Fibroblast of lung (primary cell): ENCODE data around the gene FCHSD1.

Source experiments
- CTCF ChIP-seq, 2 donors: IDR thresholded peaks in 1 of 2; conservative IDR thresholded peaks in 1 of 2; 1 replicate in 1 of 2; 2 replicates in 1 of 2; pipeline ENCODE4 v1.5.1; 2011 to 2012; ENCODE audit warnings: low read length in 2 of 2, control low read depth in 1 of 2, inconsistent platforms in 1 of 2, low read depth in 1 of 2, mild to moderate bottlenecking in 1 of 2
- EZH2 ChIP-seq: IDR thresholded peaks from 2 replicates; pipeline ENCODE4 v1.5.1; 2012; ENCODE audit warnings: low read length, control low read depth, mild to moderate bottlenecking; ENCODE audit errors: missing control alignments

- TF ChIP-seq CTCF (conservative IDR thresholded peaks at IDR 0.05 in 1 of 2, IDR thresholded peaks at IDR 0.05 in 1 of 2; ENCODE audit: low read depth in 1 of 2, low read length in 2 of 2) (no peak), EZH2 (no peak)
Measured at GRCh38 chr5:141637123-141637766, 14.0 kb downstream of the FCHSD1 start.
